HepG2 (cell line): ENCODE results near the gene MCC. TPM values are rescaled to one million over a fixed set of nuclear protein-coding genes. Genes with fewer than 3 reads are reported as not detected.
A peak's percentile ranks its signal among the peaks of the same experiment; 100 is the strongest.

Experiments
- ELF1 ChIP-seq: sonication (generic); formaldehyde crosslinking; IDR thresholded peaks from 2 replicates; pipeline ENCODE4 v1.4.0; 2020; ENCODE audit warnings: missing genetic modification reagents
- GTF2F1 ChIP-seq: fragments of 150-350 bp; IDR thresholded peaks from 2 replicates; pipeline ENCODE4 v1.6.1; 2014; ENCODE audit warnings: low read length
- KDM1A ChIP-seq: IDR thresholded peaks from 2 replicates; pipeline ENCODE4 v1.6.1; 2016; ENCODE audit warnings: missing compliant biosample characterization
- KDM6A ChIP-seq: IDR thresholded peaks from 2 replicates; pipeline ENCODE4 v1.6.1; 2016; ENCODE audit warnings: low read depth
- KLF13 ChIP-seq: sonication (generic); formaldehyde crosslinking; IDR thresholded peaks from 2 replicates; pipeline ENCODE4 v1.4.0; 2020; ENCODE audit warnings: mild to moderate bottlenecking, missing genetic modification reagents
- KLF16 ChIP-seq, 2 experiments: sonication (generic) in 1 of 2; formaldehyde crosslinking in 1 of 2; IDR thresholded peaks; 2 replicates each; pipeline versions ENCODE4 v1.6.1 to v1.8.0; 2016 to 2023; ENCODE audit warnings: missing genetic modification reagents in 2 of 2, missing compliant biosample characterization in 1 of 2
- KMT2B ChIP-seq: IDR thresholded peaks from 2 replicates; pipeline ENCODE4 v1.6.1; 2016; ENCODE audit warnings: missing genetic modification reagents, missing compliant biosample characterization
- NFE2L1 ChIP-seq: sonication (generic); formaldehyde crosslinking; IDR thresholded peaks from 2 replicates; pipeline ENCODE4 v1.4.0; 2020; ENCODE audit warnings: missing genetic modification reagents, mild to moderate bottlenecking, borderline replicate concordance
- NFYB ChIP-seq: sonication (generic); formaldehyde crosslinking; IDR thresholded peaks from 2 replicates; pipeline ENCODE4 v1.4.0; 2020; ENCODE audit warnings: missing genetic modification reagents
- RARA ChIP-seq: IDR thresholded peaks from 2 replicates; pipeline ENCODE4 v1.6.1; 2016; ENCODE audit warnings: missing genetic modification reagents, missing compliant biosample characterization
- RBM39 ChIP-seq: fragments of 200-400 bp; formaldehyde crosslinking; IDR thresholded peaks from one replicate; pipeline ENCODE4 v1.6.1; 2018; ENCODE audit warnings: antibody characterized with exemption, mild to moderate bottlenecking, low read depth, low read length; ENCODE audit not compliant: poor library complexity, severe bottlenecking
- TEAD3 ChIP-seq: optimal IDR thresholded peaks from 2 replicates; pipeline ENCODE3; 2016; ENCODE audit warnings: borderline replicate concordance
- ZNF136 ChIP-seq: sonication (generic); formaldehyde crosslinking; IDR thresholded peaks from 2 replicates; pipeline ENCODE4 v1.8.1; 2022; ENCODE audit warnings: low read depth, mild to moderate bottlenecking, moderate library complexity, missing genetic modification reagents
- ZNF550 ChIP-seq: sonication (generic); formaldehyde crosslinking; IDR thresholded peaks from 2 replicates; pipeline ENCODE4 v1.4.0; 2020; ENCODE audit warnings: mild to moderate bottlenecking, missing genetic modification reagents, borderline replicate concordance
- ZNF644 ChIP-seq: IDR thresholded peaks from 2 replicates; pipeline ENCODE4 v1.6.1; 2016; ENCODE audit warnings: low read depth
- ZNF800 ChIP-seq: sonication (generic); formaldehyde crosslinking; IDR thresholded peaks from 2 replicates; pipeline ENCODE4 v1.4.0; 2020; ENCODE audit warnings: missing genetic modification reagents
- ZNF879 ChIP-seq: sonication (generic); formaldehyde crosslinking; IDR thresholded peaks from 2 replicates; pipeline ENCODE4 v1.8.1; 2023; ENCODE audit warnings: missing genetic modification reagents
- polyA plus RNA-seq, 8 experiments: library from polyadenylated mRNA; depleted of rRNA in 3 of 8; stranded (reverse) in 7 of 8; unstranded in 1 of 8; fragments of >200 nt; fragmentation: Illumina TruSeq in 4 of 8; extraction: Trizol in 4 of 8; gene quantifications; 2 replicates each; pipeline versions ENCODE4 v1.2.1 to v1.2.3, GENCODE V29; 2011 to 2016; ENCODE audit warnings: low read depth in 4 of 8, missing spikeins in 1 of 8, mixed read lengths in 1 of 8; ENCODE audit not compliant: insufficient read depth in 1 of 8
- total RNA-seq, 5 experiments: library from RNA; depleted of rRNA; stranded (reverse); fragments of >200 nt; fragmentation: Illumina TruSeq; extraction: Trizol; gene quantifications; 2 replicates each; pipeline ENCODE4 v1.2.3, GENCODE V29; 2016; ENCODE audit warnings: low read depth in 1 of 5
- TF ChIP-seq, protein P1 (sequence below): sonication (generic); formaldehyde crosslinking; IDR thresholded peaks from 2 replicates; pipeline ENCODE4 v1.4.0; 2020; ENCODE audit warnings: missing genetic modification reagents
- TF ChIP-seq, protein P2 (sequence below): sonication (generic); formaldehyde crosslinking; IDR thresholded peaks from 2 replicates; pipeline ENCODE4 v1.4.0; 2020; ENCODE audit warnings: mild to moderate bottlenecking, missing genetic modification reagents
- TF ChIP-seq, protein P3 (sequence below): sonication (generic); formaldehyde crosslinking; IDR thresholded peaks from 2 replicates; pipeline ENCODE4 v1.8.0; 2022; ENCODE audit warnings: mild to moderate bottlenecking, missing genetic modification reagents; ENCODE audit not compliant: insufficient replicate concordance
- TF ChIP-seq, protein P4 (sequence below): IDR thresholded peaks from 2 replicates; pipeline ENCODE4 v1.6.1; 2016; ENCODE audit warnings: low read depth

Gene MCC
- total and polyA plus RNA-seq, 2 of the 13 experiments (the other 11 are each of a cell fraction or from before 2014, with no cell fraction given): 0.55 to 2.4 TPM

- TF ChIP-seq ZNF800 (CRISPR knock-in tag) (no peak), ZNF550 (no peak), RBM39 (no peak), ELF1 (CRISPR knock-in tag) (no peak), NFYB (CRISPR knock-in tag) (no peak), ZNF644 (CRISPR knock-in tag) (peak; percentile 92), KDM1A (no peak), KMT2B (CRISPR knock-in tag) (no peak), NFE2L1 (CRISPR knock-in tag) (no peak), RARA (CRISPR knock-in tag) (peak; percentile 12; the same call in 1 of the 2 replicates), KDM6A (CRISPR knock-in tag) (no peak), ZNF879 (no peak), KLF16 (CRISPR knock-in tag; IDR thresholded peaks at IDR 0.05) (no peak), ZNF136 (CRISPR knock-in tag) (no peak), KLF13 (no peak), TEAD3 (no peak), GTF2F1 (no peak)
- TF ChIP-seq, protein P1, sequence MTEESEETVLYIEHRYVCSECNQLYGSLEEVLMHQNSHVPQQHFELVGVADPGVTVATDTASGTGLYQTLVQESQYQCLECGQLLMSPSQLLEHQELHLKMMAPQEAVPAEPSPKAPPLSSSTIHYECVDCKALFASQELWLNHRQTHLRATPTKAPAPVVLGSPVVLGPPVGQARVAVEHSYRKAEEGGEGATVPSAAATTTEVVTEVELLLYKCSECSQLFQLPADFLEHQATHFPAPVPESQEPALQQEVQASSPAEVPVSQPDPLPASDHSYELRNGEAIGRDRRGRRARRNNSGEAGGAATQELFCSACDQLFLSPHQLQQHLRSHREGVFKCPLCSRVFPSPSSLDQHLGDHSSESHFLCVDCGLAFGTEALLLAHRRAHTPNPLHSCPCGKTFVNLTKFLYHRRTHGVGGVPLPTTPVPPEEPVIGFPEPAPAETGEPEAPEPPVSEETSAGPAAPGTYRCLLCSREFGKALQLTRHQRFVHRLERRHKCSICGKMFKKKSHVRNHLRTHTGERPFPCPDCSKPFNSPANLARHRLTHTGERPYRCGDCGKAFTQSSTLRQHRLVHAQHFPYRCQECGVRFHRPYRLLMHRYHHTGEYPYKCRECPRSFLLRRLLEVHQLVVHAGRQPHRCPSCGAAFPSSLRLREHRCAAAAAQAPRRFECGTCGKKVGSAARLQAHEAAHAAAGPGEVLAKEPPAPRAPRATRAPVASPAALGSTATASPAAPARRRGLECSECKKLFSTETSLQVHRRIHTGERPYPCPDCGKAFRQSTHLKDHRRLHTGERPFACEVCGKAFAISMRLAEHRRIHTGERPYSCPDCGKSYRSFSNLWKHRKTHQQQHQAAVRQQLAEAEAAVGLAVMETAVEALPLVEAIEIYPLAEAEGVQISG (CRISPR knock-in tag): peak; percentile 64; the same call in 1 of the 2 replicates
- TF ChIP-seq, protein P2, sequence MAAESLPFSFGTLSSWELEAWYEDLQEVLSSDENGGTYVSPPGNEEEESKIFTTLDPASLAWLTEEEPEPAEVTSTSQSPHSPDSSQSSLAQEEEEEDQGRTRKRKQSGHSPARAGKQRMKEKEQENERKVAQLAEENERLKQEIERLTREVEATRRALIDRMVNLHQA (CRISPR knock-in tag): no peak
- TF ChIP-seq, protein P3, sequence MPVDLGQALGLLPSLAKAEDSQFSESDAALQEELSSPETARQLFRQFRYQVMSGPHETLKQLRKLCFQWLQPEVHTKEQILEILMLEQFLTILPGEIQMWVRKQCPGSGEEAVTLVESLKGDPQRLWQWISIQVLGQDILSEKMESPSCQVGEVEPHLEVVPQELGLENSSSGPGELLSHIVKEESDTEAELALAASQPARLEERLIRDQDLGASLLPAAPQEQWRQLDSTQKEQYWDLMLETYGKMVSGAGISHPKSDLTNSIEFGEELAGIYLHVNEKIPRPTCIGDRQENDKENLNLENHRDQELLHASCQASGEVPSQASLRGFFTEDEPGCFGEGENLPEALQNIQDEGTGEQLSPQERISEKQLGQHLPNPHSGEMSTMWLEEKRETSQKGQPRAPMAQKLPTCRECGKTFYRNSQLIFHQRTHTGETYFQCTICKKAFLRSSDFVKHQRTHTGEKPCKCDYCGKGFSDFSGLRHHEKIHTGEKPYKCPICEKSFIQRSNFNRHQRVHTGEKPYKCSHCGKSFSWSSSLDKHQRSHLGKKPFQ (CRISPR knock-in tag): no peak
- TF ChIP-seq, protein P4, sequence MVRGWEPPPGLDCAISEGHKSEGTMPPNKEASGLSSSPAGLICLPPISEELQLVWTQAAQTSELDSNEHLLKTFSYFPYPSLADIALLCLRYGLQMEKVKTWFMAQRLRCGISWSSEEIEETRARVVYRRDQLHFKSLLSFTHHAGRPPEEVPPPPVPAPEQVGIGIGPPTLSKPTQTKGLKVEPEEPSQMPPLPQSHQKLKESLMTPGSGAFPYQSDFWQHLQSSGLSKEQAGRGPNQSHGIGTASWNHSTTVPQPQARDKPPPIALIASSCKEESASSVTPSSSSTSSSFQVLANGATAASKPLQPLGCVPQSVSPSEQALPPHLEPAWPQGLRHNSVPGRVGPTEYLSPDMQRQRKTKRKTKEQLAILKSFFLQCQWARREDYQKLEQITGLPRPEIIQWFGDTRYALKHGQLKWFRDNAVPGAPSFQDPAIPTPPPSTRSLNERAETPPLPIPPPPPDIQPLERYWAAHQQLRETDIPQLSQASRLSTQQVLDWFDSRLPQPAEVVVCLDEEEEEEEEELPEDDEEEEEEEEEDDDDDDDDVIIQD (CRISPR knock-in tag): 0 out of 2 replicates have a peak, but pooled peaks have one; percentile 63
Measured at GRCh38 chr5:113177225-113177624, 311.0 kb downstream of the MCC start (continued).
